ENCODE measurements around the gene CNOT11. TPM values are rescaled to one million over a fixed set of nuclear protein-coding genes. Genes with fewer than 3 reads are reported as not detected.

The CNOT11 gene
- total RNA-seq, 1 experiment from 2014 or later = 51.7 TPM

DNA sequence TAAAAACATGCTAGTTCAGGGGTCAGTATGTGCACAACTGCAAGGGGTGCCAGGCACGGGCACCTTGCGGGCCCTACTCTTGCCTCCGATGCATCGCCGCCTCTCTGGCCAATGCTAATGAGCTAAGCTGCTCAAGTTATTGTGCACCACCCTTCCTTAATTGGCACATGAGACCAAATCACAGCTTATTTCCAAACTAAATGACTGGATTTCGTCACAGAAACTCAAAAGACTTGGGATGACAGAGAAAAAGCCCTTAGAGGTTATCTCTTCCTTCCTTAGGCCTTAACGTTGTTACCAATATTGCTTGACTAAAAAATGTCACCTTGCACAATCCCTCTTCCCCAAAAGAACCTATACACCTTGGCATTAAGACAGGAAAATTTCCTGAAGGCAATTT is 48.1 kb downstream of the CNOT11 start:
- Histone ChIP-seq H3K9me3 (ENCODE audit: low read depth, low read length, poor library complexity, severe bottlenecking) (no peaks in the 10 kb centered on the region), H3K27me3 (replicated peaks; ENCODE audit: insufficient read depth, low read depth, low read length, poor library complexity) (no peaks in the 10 kb centered on the region), H3K36me3 (ENCODE audit: insufficient read depth, low read length, poor library complexity, severe bottlenecking) (peaks cover 3% of the 10 kb centered on the region), H3K27ac (ENCODE audit: low read depth, low read length, poor library complexity, severe bottlenecking) (no peak overlapping the region), H3K4me1 (ENCODE audit: insufficient read depth, low read length, poor library complexity, severe bottlenecking) (peaks cover 5% of the 10 kb centered on the region), H3K4me3 (ENCODE audit: low read depth, low read length, poor library complexity, severe bottlenecking) (no peak overlapping the region)
- intact Hi-C loops (cut with micrococcal nuclease; ENCODE audit: unreplicated experiment) = no loop called here
- ChIA-PET POLR2A (ENCODE audit: low non-redundant PET) (no interaction called here), CTCF (no interaction called here)
- TF ChIP-seq EZH2 (IDR thresholded peaks at IDR 0.05; ENCODE audit: borderline replicate concordance, low read depth, low read length, poor library complexity, severe bottlenecking) = no peak
- TF ChIP-seq, protein P1, sequence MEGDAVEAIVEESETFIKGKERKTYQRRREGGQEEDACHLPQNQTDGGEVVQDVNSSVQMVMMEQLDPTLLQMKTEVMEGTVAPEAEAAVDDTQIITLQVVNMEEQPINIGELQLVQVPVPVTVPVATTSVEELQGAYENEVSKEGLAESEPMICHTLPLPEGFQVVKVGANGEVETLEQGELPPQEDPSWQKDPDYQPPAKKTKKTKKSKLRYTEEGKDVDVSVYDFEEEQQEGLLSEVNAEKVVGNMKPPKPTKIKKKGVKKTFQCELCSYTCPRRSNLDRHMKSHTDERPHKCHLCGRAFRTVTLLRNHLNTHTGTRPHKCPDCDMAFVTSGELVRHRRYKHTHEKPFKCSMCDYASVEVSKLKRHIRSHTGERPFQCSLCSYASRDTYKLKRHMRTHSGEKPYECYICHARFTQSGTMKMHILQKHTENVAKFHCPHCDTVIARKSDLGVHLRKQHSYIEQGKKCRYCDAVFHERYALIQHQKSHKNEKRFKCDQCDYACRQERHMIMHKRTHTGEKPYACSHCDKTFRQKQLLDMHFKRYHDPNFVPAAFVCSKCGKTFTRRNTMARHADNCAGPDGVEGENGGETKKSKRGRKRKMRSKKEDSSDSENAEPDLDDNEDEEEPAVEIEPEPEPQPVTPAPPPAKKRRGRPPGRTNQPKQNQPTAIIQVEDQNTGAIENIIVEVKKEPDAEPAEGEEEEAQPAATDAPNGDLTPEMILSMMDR (conservative IDR thresholded peaks at IDR 0.05; ENCODE audit: low read depth, low read length) = no peak
- BruUV-seq (replicated peaks) = no TSS peak
- DNase-seq (ENCODE audit: low spot score) = no peak

- Histone ChIP-seq H3K27ac (ENCODE audit: low read depth, low read length, poor library complexity, severe bottlenecking) (no peak overlapping the region), H3K36me3 (ENCODE audit: insufficient read depth, low read length, poor library complexity, severe bottlenecking) (peaks cover 3% of the 10 kb centered on the region), H3K9me3 (ENCODE audit: low read depth, low read length, poor library complexity, severe bottlenecking) (no peaks in the 10 kb centered on the region), H3K4me1 (ENCODE audit: insufficient read depth, low read length, poor library complexity, severe bottlenecking) (peaks cover 14% of the 10 kb centered on the region), H3K27me3 (replicated peaks; ENCODE audit: insufficient read depth, low read depth, low read length, poor library complexity) (no peaks in the 10 kb centered on the region), H3K4me3 (ENCODE audit: low read depth, low read length, poor library complexity, severe bottlenecking) (no peak overlapping the region)
- intact Hi-C loops (cut with micrococcal nuclease; ENCODE audit: unreplicated experiment) = no loop called here
- DNase-seq (ENCODE audit: low spot score) = no peak
- TF ChIP-seq EZH2 (IDR thresholded peaks at IDR 0.05; ENCODE audit: borderline replicate concordance, low read depth, low read length, poor library complexity, severe bottlenecking) = no peak
- TF ChIP-seq, protein P1 (conservative IDR thresholded peaks at IDR 0.05; ENCODE audit: low read depth, low read length) = no peak
- ChIA-PET CTCF (no interaction called here), POLR2A (ENCODE audit: low non-redundant PET) (interaction anchor here (0.7 kb wide), 1 partner anchor 110 kb away, joined by 9 read pairs; no protein-coding TSS in a partner anchor)
- no TSS peak for BruUV-seq (replicated peaks)
Observed at GRCh38 chr2:101302016-101302415, 49.3 kb downstream of the CNOT11 start.

GRCh38 chr2:101303688-101304087 is 51.0 kb downstream of the CNOT11 start:
- Histone ChIP-seq H3K4me3 (ENCODE audit: low read depth, low read length, poor library complexity, severe bottlenecking) (no peak overlapping the region), H3K27me3 (replicated peaks; ENCODE audit: insufficient read depth, low read depth, low read length, poor library complexity) (no peaks in the 10 kb centered on the region), H3K9me3 (ENCODE audit: low read depth, low read length, poor library complexity, severe bottlenecking) (no peaks in the 10 kb centered on the region), H3K36me3 (ENCODE audit: insufficient read depth, low read length, poor library complexity, severe bottlenecking) (peaks cover 3% of the 10 kb centered on the region), H3K27ac (ENCODE audit: low read depth, low read length, poor library complexity, severe bottlenecking) (no peak overlapping the region), H3K4me1 (ENCODE audit: insufficient read depth, low read length, poor library complexity, severe bottlenecking) (peaks cover 14% of the 10 kb centered on the region)
- no TSS peak for BruUV-seq (replicated peaks)
- ChIA-PET CTCF (no interaction called here), POLR2A (ENCODE audit: low non-redundant PET) (no interaction called here)
- no peak for TF ChIP-seq EZH2 (IDR thresholded peaks at IDR 0.05; ENCODE audit: borderline replicate concordance, low read depth, low read length, poor library complexity, severe bottlenecking)
- TF ChIP-seq, protein P1 (conservative IDR thresholded peaks at IDR 0.05; ENCODE audit: low read depth, low read length) = no peak
- DNase-seq (ENCODE audit: low spot score) = no peak
- intact Hi-C loops (cut with micrococcal nuclease; ENCODE audit: unreplicated experiment) = no loop called here

All from A673 (cell line).